Heart left ventricle (tissue), 16 donors: ENCODE measurements around the gene KCNC3. TPM values are rescaled to one million over a fixed set of nuclear protein-coding genes. Genes with fewer than 3 reads are reported as not detected.
A peak's percentile ranks its signal among the peaks of the same experiment; 100 is the strongest.

Experiments used
- ATAC-seq, 4 donors: fragments of 200-7000 bp; cut with Tn5 transposase; one replicate each; pipeline ENCODE4 v1.9.1; 2020 to 2022; ENCODE audit warnings: moderate library complexity in 4 of 4, mild to moderate bottlenecking in 3 of 4, moderate number of reproducible peaks in 1 of 4
- DNase-seq, 5 donors: peaks; one replicate each; pipeline ENCODE4 v3.0.0-alpha.2; 2020
- H3K27ac ChIP-seq, 12 donors: fragments of 200-600 bp; sonication (generic) in 4 of 12; one replicate each; pipeline versions ENCODE4 v1.5.0 to v1.8.0; 2016 to 2022; ENCODE audit warnings: mild to moderate bottlenecking in 2 of 12
- H3K27me3 ChIP-seq, 9 donors: fragments of 200-600 bp; sonication (generic) in 2 of 9; one replicate each; pipeline versions ENCODE4 v1.5.1 to v1.8.0; 2016 to 2022; ENCODE audit warnings: mild to moderate bottlenecking in 3 of 9
- H3K36me3 ChIP-seq, 9 donors: fragments of 200-600 bp; sonication (generic) in 2 of 9; one replicate each; pipeline versions ENCODE4 v1.5.0 to v1.8.0; 2018 to 2022; ENCODE audit warnings: mild to moderate bottlenecking in 2 of 9
- H3K4me1 ChIP-seq, 12 donors: fragments of 200-600 bp; sonication (generic) in 4 of 12; one replicate each; pipeline versions ENCODE4 v1.5.0 to v1.8.0; 2016 to 2022; ENCODE audit warnings: mild to moderate bottlenecking in 3 of 12
- H3K4me3 ChIP-seq, 12 donors: fragments of 200-600 bp; sonication (generic) in 4 of 12; one replicate each; pipeline versions ENCODE4 v1.5.0 to v1.8.0; 2017 to 2022; ENCODE audit warnings: mild to moderate bottlenecking in 9 of 12, moderate library complexity in 4 of 12
- H3K9me3 ChIP-seq, 12 donors: fragments of 200-600 bp; sonication (generic) in 4 of 12; one replicate each; pipeline versions ENCODE4 v1.5.0 to v1.8.0; 2016 to 2022; ENCODE audit warnings: mild to moderate bottlenecking in 1 of 12
- POLR2A ChIP-seq, 2 donors: fragments of 450-650 bp; IDR thresholded peaks; one replicate each; pipeline ENCODE4 v1.6.1; 2017; ENCODE audit warnings: antibody characterized with exemption in 2 of 2, mild to moderate bottlenecking in 2 of 2, moderate library complexity in 2 of 2
- WGBS, 4 donors: extraction: QIAGEN DNeasy Blood & Tissue Kit in 2 of 4; methylation state at CpG; one replicate each; pipeline versions ENCODE4 v1.1.5 to v1.1.7; 2013 to 2018; 5-methylcytosine and 5-hydroxymethylcytosine counted together
- intact Hi-C, 10 donors: fragments of 100-400 bp; cut with DNase I; formaldehyde crosslinking; loops; one replicate each; pipeline versions ENCODE4 v1.11.1 to v1.14.2; 2022
- polyA plus RNA-seq, 2 donors: library from polyadenylated mRNA; stranded (reverse); fragments of 200-250 nt; gene quantifications; one replicate each; pipeline ENCODE4 v1.2.3, GENCODE V29; 2013
- total RNA-seq, 9 donors: library from RNA; depleted of rRNA in 2 of 9; stranded (reverse); fragments of >200 nt in 2 of 9; fragmentation: NEBNext Ultra II Directional in 3 of 9; extraction: Animal tissue kit (Norgen Biotek cat#: 25700) in 3 of 9; gene quantifications; one replicate each; pipeline versions ENCODE4 v1.1.0 to v1.2.4, GENCODE V29; 2016 to 2023
- TF ChIP-seq, protein P1 (sequence below), 12 donors: fragments of 200-600 bp; sonication (generic) in 4 of 12; IDR thresholded peaks; one replicate each; pipeline versions ENCODE4 v1.5.0 to v1.8.0; 2018 to 2022; ENCODE audit warnings: antibody characterized with exemption in 12 of 12, mild to moderate bottlenecking in 5 of 12
- donor health status: ischemic (EF 13 %, LVEDD 7.1; RV severe dilation, severe dysfunction).
- donor health status: healthy with polysubstance abuse.
- donor health status: DM: no; HTN: yes; CAD: no.
- donor health status: DM: no; HTN: no; CAD: no.
- donor health status: ischemic (EF 25% LVEDD 6.9; RV normal size, moderate dysfunction).
- donor health status: ischemic (EF 25% LVEDD 5.7; RV mildly dilated, moderate dysfunction).
- donor health status: healthy.
- donor health status: DM: yes; HTN: yes; CAD: no.
- donor health status: ischemic (EF 35%, LVEDD 5.7; RV mildly dilated, moderate dysfunction).
- donor health status: nonischemic (EF 11% LVEDD 7.7; RV severe dilation, severe dysfunction).
- donor health status: DM: yes; HTN: yes; CAD: no.
- donor health status: PGD.
- donor health status: ischemic (EF 29% LVEDD 5.4; RV normal size, mild dysfunction).
- donor health status: nonischemic (EF 23%, LVEDD 6.1; RV moderate dilation, normal function).

Gene KCNC3
- total and polyA plus RNA-seq, 11 donors: 0.87 to 4.4 (median 2.5) TPM

- Histone ChIP-seq H3K27ac (no peak overlapping the region), H3K27me3 (peaks cover 11 to 61% (median 50%) of the 10 kb centered on the region in 9 donors), H3K9me3 (peaks cover 0 to 1% (median 0%) of the 10 kb centered on the region in 12 donors), H3K36me3 (peaks cover 0 to 2% (median 0%) of the 10 kb centered on the region in 9 donors), H3K4me3 (peak overlapping the region in 7 of 12 donors; percentile 5 to 40 (median 25)), H3K4me1 (peaks cover 0 to 22% (median 0%) of the 10 kb centered on the region in 12 donors)
- 8 to 13% (median 10%) methylated on average over 24 to 27 of the region's 27 CpGs for WGBS, 4 donors
- ATAC-seq (no peak), DNase-seq (no peak)
- TF ChIP-seq, protein P1, sequence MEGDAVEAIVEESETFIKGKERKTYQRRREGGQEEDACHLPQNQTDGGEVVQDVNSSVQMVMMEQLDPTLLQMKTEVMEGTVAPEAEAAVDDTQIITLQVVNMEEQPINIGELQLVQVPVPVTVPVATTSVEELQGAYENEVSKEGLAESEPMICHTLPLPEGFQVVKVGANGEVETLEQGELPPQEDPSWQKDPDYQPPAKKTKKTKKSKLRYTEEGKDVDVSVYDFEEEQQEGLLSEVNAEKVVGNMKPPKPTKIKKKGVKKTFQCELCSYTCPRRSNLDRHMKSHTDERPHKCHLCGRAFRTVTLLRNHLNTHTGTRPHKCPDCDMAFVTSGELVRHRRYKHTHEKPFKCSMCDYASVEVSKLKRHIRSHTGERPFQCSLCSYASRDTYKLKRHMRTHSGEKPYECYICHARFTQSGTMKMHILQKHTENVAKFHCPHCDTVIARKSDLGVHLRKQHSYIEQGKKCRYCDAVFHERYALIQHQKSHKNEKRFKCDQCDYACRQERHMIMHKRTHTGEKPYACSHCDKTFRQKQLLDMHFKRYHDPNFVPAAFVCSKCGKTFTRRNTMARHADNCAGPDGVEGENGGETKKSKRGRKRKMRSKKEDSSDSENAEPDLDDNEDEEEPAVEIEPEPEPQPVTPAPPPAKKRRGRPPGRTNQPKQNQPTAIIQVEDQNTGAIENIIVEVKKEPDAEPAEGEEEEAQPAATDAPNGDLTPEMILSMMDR (IDR thresholded peaks at IDR 0.05): no peak
- no peak for TF ChIP-seq POLR2A (IDR thresholded peaks at IDR 0.05)
- intact Hi-C loops: no loop called here
These were observed 16.0 kb downstream of the KCNC3 start for GRCh38 chr19:50312967-50313811.

- WGBS, 4 donors: 4 to 7% (median 6%) methylated on average over 24 to 42 of the region's 42 CpGs
- Histone ChIP-seq H3K9me3 (peaks cover 0 to 10% (median 0%) of the 10 kb centered on the region in 12 donors), H3K4me1 (peaks cover 0 to 22% (median 0%) of the 10 kb centered on the region in 12 donors), H3K27ac (no peak overlapping the region), H3K4me3 (peak overlapping the region in 9 of 12 donors; percentile 5 to 40 (median 25)), H3K27me3 (peaks cover 11 to 61% (median 50%) of the 10 kb centered on the region in 9 donors), H3K36me3 (peaks cover 0 to 11% (median 0%) of the 10 kb centered on the region in 9 donors)
- ATAC-seq (peak in 3 of 4 donors; percentile 43 to 61 (median 49)), DNase-seq (peak in 1 of 5 donors; percentile 50)
- no peak for TF ChIP-seq POLR2A (IDR thresholded peaks at IDR 0.05)
- TF ChIP-seq, protein P1 (IDR thresholded peaks at IDR 0.05): no peak
- intact Hi-C loops: no loop called here
These were observed 17.2 kb downstream of the KCNC3 start for GRCh38 chr19:50311723-50312635.

- Histone ChIP-seq H3K27me3 (peaks cover 11 to 54% (median 44%) of the 10 kb centered on the region in 9 donors), H3K27ac (no peak overlapping the region), H3K4me1 (peaks cover 0 to 22% (median 0%) of the 10 kb centered on the region in 12 donors), H3K9me3 (peaks cover 0 to 10% (median 0%) of the 10 kb centered on the region in 12 donors), H3K4me3 (no peak overlapping the region), H3K36me3 (peaks cover 0 to 14% (median 0%) of the 10 kb centered on the region in 9 donors)
- DNase-seq (no peak), ATAC-seq (no peak)
- TF ChIP-seq, protein P1 (IDR thresholded peaks at IDR 0.05): no peak
- TF ChIP-seq POLR2A (IDR thresholded peaks at IDR 0.05): no peak
- 44 to 50% (median 46%) methylated on average over 10 of the region's 10 CpGs for WGBS, 4 donors
- intact Hi-C loops: no loop called here
These were observed 18.3 kb downstream of the KCNC3 start for GRCh38 chr19:50310759-50311465.
